Fibroblast of lung (primary cell): Measurements from ENCODE around the gene DUSP5. TPM values are rescaled to one million over a fixed set of nuclear protein-coding genes. Genes with fewer than 3 reads are reported as not detected.

Experiments
- DNase-seq, 2 donors: peaks; one replicate each; pipeline versions ENCODE4 v3.0.0 to v3.0.0-alpha.2; 2010; ENCODE audit warnings: low read depth in 2 of 2
- H2AFZ ChIP-seq: 2 replicates; pipeline ENCODE4 v1.5.1; 2012; ENCODE audit warnings: low read length, control low read depth, inconsistent platforms
- H3K27ac ChIP-seq: 2 replicates; pipeline ENCODE4 v1.5.1; 2011; ENCODE audit warnings: low read length, control low read depth; ENCODE audit not compliant: insufficient read depth
- H3K27me3 ChIP-seq: 2 replicates; pipeline ENCODE4 v1.5.1; 2011; ENCODE audit warnings: mild to moderate bottlenecking, low read length; ENCODE audit not compliant: control insufficient read depth, insufficient read depth
- H3K36me3 ChIP-seq: 2 replicates; pipeline ENCODE4 v1.5.1; 2011; ENCODE audit warnings: low read length; ENCODE audit not compliant: control insufficient read depth, insufficient read depth
- H3K4me1 ChIP-seq: 2 replicates; pipeline ENCODE4 v1.5.1; 2011; ENCODE audit warnings: low read length; ENCODE audit not compliant: control insufficient read depth, insufficient read depth; ENCODE audit errors: extremely low read depth
- H3K4me2 ChIP-seq: 2 replicates; pipeline ENCODE4 v1.5.1; 2011; ENCODE audit warnings: low read length, control low read depth; ENCODE audit not compliant: insufficient read depth; ENCODE audit errors: extremely low read depth
- H3K4me3 ChIP-seq, 4 experiments: fragments of 200-600 bp in 1 of 4; sonication (generic) in 1 of 4; replicated peaks in 1 of 4; 2 replicates each; pipeline ENCODE4 v1.5.1; 2011 to 2016; ENCODE audit warnings: low read length in 4 of 4, low read depth in 3 of 4, mild to moderate bottlenecking in 3 of 4, control low read depth in 2 of 4, inconsistent platforms in 1 of 4, mixed read lengths in 1 of 4; ENCODE audit not compliant: insufficient read depth in 1 of 4; ENCODE audit errors: control extremely low read depth in 1 of 4
- H3K79me2 ChIP-seq: 2 replicates; pipeline ENCODE4 v1.5.1; 2012; ENCODE audit warnings: mild to moderate bottlenecking, low read length, inconsistent platforms; ENCODE audit not compliant: control insufficient read depth, insufficient read depth
- H3K9ac ChIP-seq: 2 replicates; pipeline ENCODE4 v1.5.1; 2011; ENCODE audit warnings: mild to moderate bottlenecking, low read length, control low read depth; ENCODE audit not compliant: insufficient read depth
- H3K9me3 ChIP-seq: 2 replicates; pipeline ENCODE4 v1.5.1; 2012; ENCODE audit warnings: low read depth, low read length; ENCODE audit not compliant: control insufficient read depth, insufficient read depth
- H4K20me1 ChIP-seq: 2 replicates; pipeline ENCODE4 v1.5.1; 2011; ENCODE audit warnings: low read length; ENCODE audit not compliant: control insufficient read depth, insufficient read depth; ENCODE audit errors: extremely low read depth
- EZH2 ChIP-seq: IDR thresholded peaks from 2 replicates; pipeline ENCODE4 v1.5.1; 2012; ENCODE audit warnings: low read length, control low read depth, mild to moderate bottlenecking; ENCODE audit errors: missing control alignments
- polyA plus RNA-seq, 2 donors: library from polyadenylated mRNA; depleted of rRNA in 1 of 2; stranded (reverse) in 1 of 2; unstranded in 1 of 2; fragments of >200 nt; gene quantifications; 2 replicates each; pipeline ENCODE4 v1.2.1, GENCODE V29; 2011 to 2012; ENCODE audit warnings: missing spikeins in 1 of 2
- total RNA-seq: library from RNA; depleted of rRNA; stranded (reverse); fragments of >200 nt; gene quantifications from 2 replicates; pipeline ENCODE4 v1.2.1, GENCODE V29; 2014
- TF ChIP-seq, protein P1 (sequence below), 2 donors: IDR thresholded peaks in 1 of 2; conservative IDR thresholded peaks in 1 of 2; 1 replicate in 1 of 2; 2 replicates in 1 of 2; pipeline ENCODE4 v1.5.1; 2011 to 2012; ENCODE audit warnings: low read length in 2 of 2, control low read depth in 1 of 2, inconsistent platforms in 1 of 2, low read depth in 1 of 2, mild to moderate bottlenecking in 1 of 2

The DUSP5 gene
- total and polyA plus RNA-seq, 2 donors (not counting 1 experiment from before 2014, with no cell fraction given), result 27.6 to 37.7 TPM

- peaks cover 89% of the 10 kb centered on the region for H3K79me2 ChIP-seq
- H3K27ac ChIP-seq, result peak overlapping the region; percentile 90
- no peaks in the 10 kb centered on the region for H3K27me3 ChIP-seq
- peak overlapping the region; percentile 51 for H3K9ac ChIP-seq
- H2AFZ ChIP-seq, result no peak overlapping the region
- H3K36me3 ChIP-seq, result peaks cover 10% of the 10 kb centered on the region
- H3K9me3 ChIP-seq, result no peaks in the 10 kb centered on the region
- DNase-seq, result peak; percentile 94 to 96
- peak overlapping the region; percentile 38 to 96 (median 72) for H3K4me3 ChIP-seq
- TF ChIP-seq, protein P1, sequence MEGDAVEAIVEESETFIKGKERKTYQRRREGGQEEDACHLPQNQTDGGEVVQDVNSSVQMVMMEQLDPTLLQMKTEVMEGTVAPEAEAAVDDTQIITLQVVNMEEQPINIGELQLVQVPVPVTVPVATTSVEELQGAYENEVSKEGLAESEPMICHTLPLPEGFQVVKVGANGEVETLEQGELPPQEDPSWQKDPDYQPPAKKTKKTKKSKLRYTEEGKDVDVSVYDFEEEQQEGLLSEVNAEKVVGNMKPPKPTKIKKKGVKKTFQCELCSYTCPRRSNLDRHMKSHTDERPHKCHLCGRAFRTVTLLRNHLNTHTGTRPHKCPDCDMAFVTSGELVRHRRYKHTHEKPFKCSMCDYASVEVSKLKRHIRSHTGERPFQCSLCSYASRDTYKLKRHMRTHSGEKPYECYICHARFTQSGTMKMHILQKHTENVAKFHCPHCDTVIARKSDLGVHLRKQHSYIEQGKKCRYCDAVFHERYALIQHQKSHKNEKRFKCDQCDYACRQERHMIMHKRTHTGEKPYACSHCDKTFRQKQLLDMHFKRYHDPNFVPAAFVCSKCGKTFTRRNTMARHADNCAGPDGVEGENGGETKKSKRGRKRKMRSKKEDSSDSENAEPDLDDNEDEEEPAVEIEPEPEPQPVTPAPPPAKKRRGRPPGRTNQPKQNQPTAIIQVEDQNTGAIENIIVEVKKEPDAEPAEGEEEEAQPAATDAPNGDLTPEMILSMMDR (conservative IDR thresholded peaks at IDR 0.05 in 1 of 2, IDR thresholded peaks at IDR 0.05 in 1 of 2; ENCODE audit: low read depth in 1 of 2, low read length in 2 of 2), result no peak
- TF ChIP-seq EZH2, result no peak
- peak overlapping the region; percentile 76 for H3K4me2 ChIP-seq
- peaks cover 34% of the 10 kb centered on the region for H3K4me1 ChIP-seq
- H4K20me1 ChIP-seq, result no peaks in the 10 kb centered on the region
These were observed 3.6 kb downstream of the DUSP5 start for GRCh38 chr10:110501142-110501937.

- Histone ChIP-seq H3K27me3 (no peaks in the 10 kb centered on the region), H3K4me2 (peak overlapping the region; percentile 76), H3K36me3 (peaks cover 14% of the 10 kb centered on the region), H2AFZ (no peak overlapping the region), H4K20me1 (no peaks in the 10 kb centered on the region), H3K9ac (peak overlapping the region; percentile 4), H3K4me3 (peak overlapping the region; percentile 38 to 96 (median 72)), H3K4me1 (peaks cover 34% of the 10 kb centered on the region), H3K27ac (peak overlapping the region; percentile 90), H3K9me3 (no peaks in the 10 kb centered on the region), H3K79me2 (peaks cover 89% of the 10 kb centered on the region)
- no peak for TF ChIP-seq EZH2
- TF ChIP-seq, protein P1 (conservative IDR thresholded peaks at IDR 0.05 in 1 of 2, IDR thresholded peaks at IDR 0.05 in 1 of 2; ENCODE audit: low read depth in 1 of 2, low read length in 2 of 2), result no peak
- DNase-seq, result no peak
These were observed 4.6 kb downstream of the DUSP5 start for GRCh38 chr10:110502072-110502845.

- Histone ChIP-seq H3K9me3 (no peaks in the 10 kb centered on the region), H3K9ac (no peak overlapping the region), H4K20me1 (no peaks in the 10 kb centered on the region)
These were observed 5.2 kb downstream of the DUSP5 start for GRCh38 chr10:110502851-110503301.

More at GRCh38 chr10:110502851-110503301, 5.2 kb downstream of the DUSP5 start:
- peak overlapping the region; percentile 64 for H3K4me2 ChIP-seq
- peak overlapping the region; percentile 80 for H3K27ac ChIP-seq
- H3K79me2 ChIP-seq, result peaks cover 93% of the 10 kb centered on the region
- H2AFZ ChIP-seq, result no peak overlapping the region
- peaks cover 19% of the 10 kb centered on the region for H3K36me3 ChIP-seq
- TF ChIP-seq, protein P1 (conservative IDR thresholded peaks at IDR 0.05 in 1 of 2, IDR thresholded peaks at IDR 0.05 in 1 of 2; ENCODE audit: low read depth in 1 of 2, low read length in 2 of 2), result no peak
- no peak for TF ChIP-seq EZH2
- no peaks in the 10 kb centered on the region for H3K27me3 ChIP-seq
- H3K4me1 ChIP-seq, result peaks cover 34% of the 10 kb centered on the region
- peak; percentile 83 to 91 for DNase-seq
- peak overlapping the region; percentile 3 to 96 (median 42) for H3K4me3 ChIP-seq
